ENCODE measurements around the gene ST7L.

GRCh38 chr1:112634367-112634766 is 15.4 kb upstream of the ST7L start:
- TF ChIP-seq CTCF (IDR thresholded peaks at IDR 0.05; ENCODE audit: low read depth, low read length) (no peak), EZH2phosphoT487 (IDR thresholded peaks at IDR 0.05; ENCODE audit: low read depth) (no peak)
